22Rv1 (cell line): Measurements from ENCODE around the gene WDR86.

Experiments used
- H3K27ac ChIP-seq: fragments of 450-650 bp; 2 replicates; pipeline ENCODE4 v1.5.1; 2017
- CTCF ChIP-seq: fragments of 450-650 bp; IDR thresholded peaks from 2 replicates; pipeline ENCODE4 v1.5.1; 2017; ENCODE audit warnings: mild to moderate bottlenecking
- ZFX ChIP-seq: fragments of 450-650 bp; IDR thresholded peaks from 2 replicates; pipeline ENCODE4 v1.6.1; 2017; ENCODE audit warnings: antibody characterized with exemption, borderline replicate concordance

WDR86 gene

GRCh38 chr7:151398446-151399304, 11.2 kb downstream of the WDR86 start:
- TF ChIP-seq CTCF (no peak), ZFX (no peak)
- no peak overlapping the region for H3K27ac ChIP-seq

DNA sequence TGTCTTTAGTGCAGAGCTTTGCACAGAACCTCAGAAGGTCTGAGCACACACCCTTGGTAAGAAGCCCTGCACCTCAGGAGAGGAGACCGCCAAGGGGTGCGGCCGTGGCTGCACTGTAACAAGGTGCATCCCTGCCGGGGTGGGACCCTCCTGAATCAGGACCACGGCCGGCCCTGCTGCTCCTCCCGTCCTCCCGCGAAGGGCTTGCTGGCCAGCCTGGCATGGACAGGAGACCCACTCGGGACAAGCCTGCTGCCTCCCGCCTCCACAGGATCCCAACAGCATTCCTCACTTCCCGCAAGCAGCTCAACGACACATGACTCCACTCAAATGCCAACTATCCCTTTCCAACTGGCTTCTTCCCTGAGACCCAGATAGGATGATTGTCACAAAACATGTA, 12.8 kb downstream of the WDR86 start:
- TF ChIP-seq CTCF = no peak
- TF ChIP-seq ZFX = no peak
- no peak overlapping the region for H3K27ac ChIP-seq

GRCh38 chr7:151396328-151396970, 13.4 kb downstream of the WDR86 start:
- TF ChIP-seq ZFX = no peak
- TF ChIP-seq CTCF = no peak
- no peak overlapping the region for H3K27ac ChIP-seq

DNA sequence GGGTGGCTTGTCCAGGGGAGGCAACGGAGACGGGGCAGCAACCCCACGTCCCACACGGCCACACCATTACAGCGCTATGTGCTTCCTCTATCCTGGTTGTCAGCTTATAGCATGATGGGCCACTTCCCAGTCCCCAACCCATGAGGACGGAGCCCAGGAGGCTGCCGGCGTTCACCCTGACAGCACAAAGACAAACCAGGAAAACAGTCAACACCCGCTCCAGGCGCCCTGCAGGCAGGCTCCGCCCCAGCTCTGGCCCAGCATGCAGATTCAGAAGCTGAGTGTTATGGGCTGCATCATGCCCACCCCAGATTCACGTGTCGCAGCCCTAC, 14.8 kb downstream of the WDR86 start:
- TF ChIP-seq CTCF = no peak
- no peak for TF ChIP-seq ZFX
- no peak overlapping the region for H3K27ac ChIP-seq

- TF ChIP-seq ZFX (no peak), CTCF (no peak)
These were observed 15.5 kb downstream of the WDR86 start for GRCh38 chr7:151394076-151395035.

DNA sequence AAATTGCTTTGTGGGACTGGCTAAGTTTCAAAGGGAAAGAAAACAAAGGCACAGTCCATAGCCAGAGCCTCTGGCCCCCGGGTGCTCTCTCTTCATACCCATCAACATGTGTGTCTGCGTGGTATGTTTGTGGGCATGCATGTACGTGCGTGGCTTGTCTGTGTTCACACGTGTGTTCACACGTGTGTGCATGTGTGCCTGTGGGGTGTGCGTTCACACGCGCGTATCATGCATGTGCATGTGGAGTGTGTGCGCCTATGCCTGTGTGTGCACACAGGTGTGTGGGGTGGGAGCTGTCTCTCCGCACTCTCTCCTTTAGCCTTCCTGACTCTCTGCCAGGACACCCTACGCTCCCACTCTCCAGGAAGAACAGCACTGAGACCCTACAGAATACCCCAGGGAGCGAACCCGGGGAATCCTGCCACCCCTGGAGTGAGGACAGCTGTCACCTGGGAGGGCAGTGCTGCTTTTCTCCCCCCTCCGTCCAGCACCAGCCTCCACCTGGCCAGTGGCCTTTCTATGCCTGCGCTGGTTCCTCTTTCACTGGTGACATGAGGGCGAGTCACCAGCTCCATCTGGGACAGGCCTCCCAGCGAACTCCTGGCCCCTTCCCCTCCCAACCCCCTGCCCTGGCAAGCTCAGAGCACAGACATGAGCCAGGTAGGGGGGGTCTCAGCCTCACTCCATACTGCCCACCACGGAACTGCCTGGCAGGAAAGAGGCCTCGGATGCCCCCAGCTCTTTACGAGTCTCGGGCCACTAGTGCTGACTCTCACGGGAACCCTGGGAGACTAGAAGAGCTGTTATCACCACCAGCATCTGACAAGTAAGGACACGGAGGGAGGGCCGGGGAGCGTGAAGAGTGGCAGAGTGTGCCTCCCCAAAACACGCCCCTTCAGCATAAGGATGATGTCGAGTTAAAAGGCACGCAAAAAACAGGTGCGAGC, 16.5 kb downstream of the WDR86 start:
- H3K27ac ChIP-seq = no peak overlapping the region

More at GRCh38 chr7:151394076-151395035, 15.5 kb downstream of the WDR86 start:
- H3K27ac ChIP-seq = no peak overlapping the region

GRCh38 chr7:151392426-151392825, 17.4 kb downstream of the WDR86 start:
- H3K27ac ChIP-seq = no peak overlapping the region
- TF ChIP-seq ZFX (no peak), CTCF (no peak)

More for the DNA sequence above, 16.5 kb downstream of the WDR86 start:
- TF ChIP-seq ZFX = no peak
